Glomerular visceral epithelial cell (primary cell): ENCODE measurements around the gene ALDH1A3.
A peak's percentile ranks its signal among the peaks of the same experiment; 100 is the strongest.

Experiments
- DNase-seq: peaks from one replicate; pipeline ENCODE4 v3.0.0-alpha.2; 2016; ENCODE audit errors: extremely low spot score

ALDH1A3 gene

GRCh38 chr15:100925480-100925879 is 45.8 kb downstream of the ALDH1A3 start:
- DNase-seq: no peak

GRCh38 chr15:100926258-100926657 is 46.6 kb downstream of the ALDH1A3 start:
- DNase-seq: no peak

- DNase-seq: no peak
Observed at GRCh38 chr15:100926971-100927756, 47.5 kb downstream of the ALDH1A3 start.

GRCh38 chr15:100928632-100929280 is 49.1 kb downstream of the ALDH1A3 start:
- no peak for DNase-seq

- peak; percentile 64 for DNase-seq
Observed at GRCh38 chr15:100929641-100930042, 50.0 kb downstream of the ALDH1A3 start.

- no peak for DNase-seq
Observed at GRCh38 chr15:100930306-100930848, 50.7 kb downstream of the ALDH1A3 start.

- DNase-seq: no peak
Observed at GRCh38 chr15:100931143-100931890, 51.7 kb downstream of the ALDH1A3 start.

- DNase-seq: no peak
Observed at GRCh38 chr15:100932676-100933348, 53.2 kb downstream of the ALDH1A3 start.

- DNase-seq: no peak
Observed at GRCh38 chr15:100934166-100934565, 54.5 kb downstream of the ALDH1A3 start.

- DNase-seq: no peak
Observed at GRCh38 chr15:100934726-100935125, 55.1 kb downstream of the ALDH1A3 start.

GRCh38 chr15:100937171-100937570 is 57.5 kb downstream of the ALDH1A3 start:
- DNase-seq: no peak

- no peak for DNase-seq
Observed at GRCh38 chr15:100939791-100940190, 60.2 kb downstream of the ALDH1A3 start.

- DNase-seq: no peak
Observed at GRCh38 chr15:100940767-100941379, 61.2 kb downstream of the ALDH1A3 start.

- DNase-seq: no peak
Observed at GRCh38 chr15:100941536-100941935, 61.9 kb downstream of the ALDH1A3 start.

- DNase-seq: no peak
Observed at GRCh38 chr15:100942656-100943425, 63.2 kb downstream of the ALDH1A3 start.

- DNase-seq: no peak
Observed at GRCh38 chr15:100944244-100944895, 64.7 kb downstream of the ALDH1A3 start.

- no peak for DNase-seq
Observed at GRCh38 chr15:100944986-100945385, 65.4 kb downstream of the ALDH1A3 start.

GRCh38 chr15:100947760-100948429 is 68.3 kb downstream of the ALDH1A3 start:
- DNase-seq: no peak

GRCh38 chr15:100948430-100948762 is 68.8 kb downstream of the ALDH1A3 start:
- no peak for DNase-seq

GRCh38 chr15:100949691-100950090 is 70.1 kb downstream of the ALDH1A3 start:
- DNase-seq: no peak
